SK-N-MC (cell line): ENCODE results near the gene IQGAP3.

Source experiments
- DNase-seq: peaks from one replicate; pipeline ENCODE4 v3.0.0-alpha.2; 2011; ENCODE audit warnings: low read depth, low spot score
- H3K27ac ChIP-seq: fragments of 200-600 bp; sonication (generic); 2 replicates; pipeline ENCODE4 v1.5.1; 2016; ENCODE audit warnings: mixed run types
- H3K36me3 ChIP-seq: fragments of 200-600 bp; sonication (generic); 2 replicates; pipeline ENCODE4 v1.6.1; 2017; ENCODE audit warnings: antibody characterized with exemption, low read length, mixed read lengths; ENCODE audit not compliant: insufficient read depth
- H3K4me3 ChIP-seq: fragments of 200-600 bp; sonication (generic); 2 replicates; pipeline ENCODE4 v1.5.1; 2016
- H3K9ac ChIP-seq: fragments of 200-600 bp; sonication (generic); 2 replicates; pipeline ENCODE4 v1.8.0; 2017; ENCODE audit warnings: mixed run types, mixed read lengths; ENCODE audit not compliant: insufficient read length
- H3K9me3 ChIP-seq: fragments of 200-600 bp; sonication (generic); 2 replicates; pipeline ENCODE4 v1.6.1; 2017; ENCODE audit warnings: low read depth, mild to moderate bottlenecking, antibody characterized with exemption, low read length, moderate library complexity, mixed read lengths
- EZH2 ChIP-seq: fragments of 200-600 bp; sonication (generic); IDR thresholded peaks from one replicate; pipeline ENCODE4 v1.6.1; 2017; ENCODE audit warnings: antibody characterized with exemption
- FOXP2 ChIP-seq: optimal IDR thresholded peaks from 2 replicates; pipeline ENCODE3; 2011; ENCODE audit warnings: mild to moderate bottlenecking, moderate library complexity; ENCODE audit not compliant: insufficient read depth; ENCODE audit errors: extremely low read length, control extremely low read depth
- POLR2AphosphoS5 ChIP-seq: IDR thresholded peaks from 2 replicates; pipeline ENCODE4 v1.6.1; 2012; ENCODE audit warnings: mild to moderate bottlenecking, low read depth, low read length, borderline replicate concordance

The IQGAP3 gene

GRCh38 chr1:156544592-156545102 is 27.7 kb downstream of the IQGAP3 start:
- no peak for TF ChIP-seq EZH2
- no peak for TF ChIP-seq FOXP2
- TF ChIP-seq POLR2AphosphoS5: no peak
- Histone ChIP-seq H3K9me3 (no peaks in the 10 kb centered on the region), H3K4me3 (no peak overlapping the region)

DNA sequence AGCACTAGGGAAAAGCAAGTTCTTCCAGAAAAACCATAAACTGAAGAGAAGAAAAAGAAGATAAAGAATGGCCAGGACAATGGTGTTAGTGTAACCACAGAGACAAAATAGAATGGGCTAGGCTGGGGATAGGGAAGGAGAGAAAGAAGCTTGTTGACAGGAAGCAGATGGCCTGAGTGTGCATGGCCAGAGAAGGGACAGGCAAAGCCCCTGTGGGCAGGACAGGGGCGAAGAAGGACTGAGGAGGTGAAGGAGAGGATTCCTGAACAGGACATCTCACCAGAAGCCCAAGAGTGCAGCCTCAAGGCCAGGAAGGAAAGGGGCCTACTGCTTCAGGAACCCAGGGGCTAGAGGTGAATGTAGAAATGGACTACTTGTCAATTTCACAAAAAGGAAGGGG is 29.3 kb downstream of the IQGAP3 start:
- Histone ChIP-seq H3K36me3 (peaks cover 28% of the 10 kb centered on the region), H3K4me3 (no peak overlapping the region), H3K27ac (no peak overlapping the region), H3K9me3 (no peaks in the 10 kb centered on the region), H3K9ac (no peak overlapping the region)
- TF ChIP-seq EZH2 (no peak), POLR2AphosphoS5 (no peak), FOXP2 (no peak)
- no peak for DNase-seq

More at GRCh38 chr1:156544592-156545102, 27.7 kb downstream of the IQGAP3 start:
- Histone ChIP-seq H3K9ac (no peak overlapping the region), H3K27ac (no peak overlapping the region), H3K36me3 (peaks cover 21% of the 10 kb centered on the region)
- no peak for DNase-seq

GRCh38 chr1:156540955-156541354 is 31.4 kb downstream of the IQGAP3 start:
- no peak for DNase-seq
- peaks cover 21% of the 10 kb centered on the region for H3K36me3 ChIP-seq
- TF ChIP-seq POLR2AphosphoS5: no peak
- TF ChIP-seq EZH2: no peak
- no peak for TF ChIP-seq FOXP2
- no peak overlapping the region for H3K4me3 ChIP-seq
- no peak overlapping the region for H3K9ac ChIP-seq
- H3K9me3 ChIP-seq: no peaks in the 10 kb centered on the region
- H3K27ac ChIP-seq: no peak overlapping the region

DNA sequence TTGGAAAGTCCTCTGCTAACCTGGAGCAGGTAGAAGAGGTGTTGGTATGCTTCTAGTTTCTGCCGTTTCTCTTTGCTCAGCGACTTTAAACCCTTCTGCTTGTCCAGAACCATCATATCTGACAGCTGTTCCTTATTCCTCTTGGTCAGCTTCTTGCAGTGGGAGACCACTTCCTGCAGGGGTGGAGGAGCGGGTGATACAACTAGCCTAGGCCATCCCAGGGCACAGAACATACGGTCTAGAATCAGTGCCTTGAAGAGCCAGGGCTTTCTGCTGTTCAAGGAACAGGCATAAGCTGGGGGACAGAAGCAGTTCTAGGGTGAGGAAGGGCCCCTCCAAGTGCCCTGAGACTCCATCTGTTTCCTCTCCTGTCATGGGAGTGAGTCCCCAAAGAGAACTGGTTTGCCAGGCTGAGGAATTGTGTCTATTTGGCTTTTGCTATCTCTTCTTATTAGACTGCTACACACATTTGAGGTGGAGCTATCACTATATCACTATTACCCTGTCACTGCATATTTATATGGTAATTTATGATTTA is 32.5 kb downstream of the IQGAP3 start:
- Histone ChIP-seq H3K9ac (no peak overlapping the region), H3K9me3 (no peaks in the 10 kb centered on the region), H3K36me3 (peaks cover 23% of the 10 kb centered on the region), H3K4me3 (no peak overlapping the region), H3K27ac (no peak overlapping the region)
- TF ChIP-seq FOXP2 (no peak), EZH2 (no peak), POLR2AphosphoS5 (no peak)
- DNase-seq: no peak

DNA sequence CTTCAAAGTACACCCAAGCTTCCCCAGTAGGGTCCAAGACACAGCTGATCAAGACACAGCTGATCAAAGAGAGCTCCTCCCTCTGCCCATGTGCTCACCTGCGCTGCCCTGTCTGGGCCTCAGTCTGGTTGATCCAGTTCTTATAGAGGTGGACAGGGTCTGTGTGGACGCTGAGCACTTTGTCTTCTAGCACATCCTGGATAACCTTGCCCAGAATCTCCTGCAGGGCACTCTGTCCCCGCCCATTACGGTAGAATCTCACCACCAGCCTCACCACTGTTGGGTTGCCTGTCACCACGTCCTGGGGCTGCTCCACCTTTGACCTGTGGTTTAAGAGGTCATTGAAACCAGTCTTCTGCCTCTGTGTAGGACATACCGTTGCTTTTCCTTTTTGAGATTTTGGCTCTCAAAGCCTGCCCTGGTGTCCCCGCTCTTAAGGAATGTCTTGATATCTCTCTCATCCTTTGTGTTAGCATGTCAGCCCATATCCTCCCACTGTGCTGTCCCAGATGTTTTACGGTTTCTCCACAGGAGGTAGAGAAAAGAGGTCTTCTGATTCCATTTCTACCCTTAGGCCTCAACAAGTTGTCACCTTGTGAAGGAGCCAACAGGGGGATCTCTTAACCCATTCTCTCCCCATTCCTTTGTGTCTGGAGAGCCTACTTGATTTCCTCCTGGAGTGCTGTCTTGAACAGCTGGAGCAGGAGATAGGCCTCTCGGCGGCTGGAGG is 33.5 kb downstream of the IQGAP3 start:
- peaks cover 26% of the 10 kb centered on the region for H3K36me3 ChIP-seq
- TF ChIP-seq EZH2 (no peak), POLR2AphosphoS5 (no peak), FOXP2 (no peak)
- H3K9ac ChIP-seq: no peak overlapping the region
- H3K4me3 ChIP-seq: no peak overlapping the region
- H3K27ac ChIP-seq: no peak overlapping the region
- no peaks in the 10 kb centered on the region for H3K9me3 ChIP-seq
- DNase-seq: no peak

GRCh38 chr1:156537027-156537426 is 35.3 kb downstream of the IQGAP3 start:
- Histone ChIP-seq H3K36me3 (peaks cover 26% of the 10 kb centered on the region), H3K27ac (no peak overlapping the region), H3K4me3 (no peak overlapping the region), H3K9me3 (no peaks in the 10 kb centered on the region), H3K9ac (no peak overlapping the region)
- DNase-seq: no peak
- TF ChIP-seq POLR2AphosphoS5 (no peak), EZH2 (no peak), FOXP2 (no peak)

- Histone ChIP-seq H3K9me3 (no peaks in the 10 kb centered on the region), H3K9ac (no peak overlapping the region), H3K4me3 (no peak overlapping the region), H3K27ac (no peak overlapping the region), H3K36me3 (peaks cover 23% of the 10 kb centered on the region)
- DNase-seq: no peak
- TF ChIP-seq FOXP2 (no peak), POLR2AphosphoS5 (no peak), EZH2 (no peak)
Measured at GRCh38 chr1:156534424-156535060, 37.8 kb downstream of the IQGAP3 start.

DNA sequence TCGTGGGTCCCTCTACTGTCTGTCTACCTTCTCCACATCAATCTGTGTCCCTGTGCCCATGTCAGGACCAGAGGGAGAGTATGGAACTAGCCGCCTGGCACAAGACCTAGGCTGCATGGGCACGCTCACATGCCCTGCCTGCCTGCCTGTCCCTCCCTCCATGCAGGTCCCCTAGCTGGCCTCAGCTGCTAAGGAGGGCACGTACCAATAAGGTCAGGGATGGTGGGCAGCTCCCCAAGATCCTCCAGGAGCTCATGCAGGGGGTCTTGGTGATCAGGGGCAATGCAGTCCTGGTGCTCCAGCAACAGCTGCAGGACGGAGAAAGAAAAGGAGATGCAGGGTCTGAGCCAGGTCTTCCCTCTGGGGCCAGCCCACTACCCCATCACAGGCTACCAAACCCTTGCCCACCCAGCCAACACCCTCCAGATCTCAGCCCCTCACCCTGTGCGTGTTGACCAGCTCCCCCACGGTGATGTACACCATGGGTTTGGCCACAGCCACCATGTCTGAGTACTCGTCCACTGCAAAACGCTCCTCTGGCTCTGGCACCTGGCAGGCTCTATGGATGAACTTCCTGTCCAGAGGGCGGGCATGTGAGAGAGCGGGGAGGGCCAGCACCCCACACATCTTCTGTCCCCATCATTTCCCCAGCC is 38.7 kb downstream of the IQGAP3 start:
- no peak for DNase-seq
- Histone ChIP-seq H3K9me3 (no peaks in the 10 kb centered on the region), H3K4me3 (no peak overlapping the region), H3K27ac (no peak overlapping the region), H3K36me3 (peaks cover 19% of the 10 kb centered on the region; the same call in 1 of the 2 replicates), H3K9ac (no peak overlapping the region)
- no peak for TF ChIP-seq FOXP2
- no peak for TF ChIP-seq POLR2AphosphoS5
- no peak for TF ChIP-seq EZH2

- no peak overlapping the region for H3K9ac ChIP-seq
- peaks cover 20% of the 10 kb centered on the region; the same call in 1 of the 2 replicates for H3K36me3 ChIP-seq
- no peaks in the 10 kb centered on the region for H3K9me3 ChIP-seq
- DNase-seq: no peak
- no peak overlapping the region for H3K27ac ChIP-seq
- no peak overlapping the region for H3K4me3 ChIP-seq
- no peak for TF ChIP-seq EZH2
- no peak for TF ChIP-seq FOXP2
- no peak for TF ChIP-seq POLR2AphosphoS5
Measured at GRCh38 chr1:156532374-156532773, 40.0 kb downstream of the IQGAP3 start.
